Right lobe of liver (tissue), 4 donors: ENCODE measurements around the gene ANTXRL.

Source experiments
- POLR2A ChIP-seq: fragments of 450-650 bp; IDR thresholded peaks from one replicate; pipeline ENCODE4 v1.6.1; 2017; ENCODE audit warnings: antibody characterized with exemption, mild to moderate bottlenecking
- TF ChIP-seq, protein P1 (sequence below), 4 donors: fragments of 200-600 bp in 3 of 4; fragments of 450-650 bp in 1 of 4; IDR thresholded peaks; one replicate each; pipeline versions ENCODE4 v1.5.1 to v1.8.0; 2016 to 2022; ENCODE audit warnings: antibody characterized with exemption in 4 of 4, mild to moderate bottlenecking in 2 of 4
- donor health status: DM: no; HTN: no; CAD: no.
- donor health status: DM: no; HTN: no; CAD: no.
- donor health status: DM: no; HTN: yes; CAD: no.

DNA sequence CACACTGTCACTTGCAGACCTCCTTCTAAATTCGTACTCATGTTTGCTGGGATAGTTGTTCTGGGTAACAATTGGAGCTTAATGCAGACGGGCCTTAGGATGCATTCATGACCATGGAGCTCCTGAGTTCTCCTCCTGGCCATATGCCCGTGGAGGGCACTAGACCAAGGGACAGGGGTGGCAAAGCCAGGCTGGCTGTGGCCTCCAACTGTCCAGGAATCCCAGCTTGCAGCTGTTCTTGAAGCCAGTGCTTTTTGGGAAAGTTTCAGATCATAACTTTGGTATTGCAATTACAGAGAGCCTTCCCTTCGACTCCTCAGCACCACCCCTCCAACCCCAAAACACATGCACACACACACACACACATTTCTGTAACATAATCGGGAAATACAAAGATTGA, 30.6 kb downstream of the ANTXRL start:
- TF ChIP-seq, protein P1, sequence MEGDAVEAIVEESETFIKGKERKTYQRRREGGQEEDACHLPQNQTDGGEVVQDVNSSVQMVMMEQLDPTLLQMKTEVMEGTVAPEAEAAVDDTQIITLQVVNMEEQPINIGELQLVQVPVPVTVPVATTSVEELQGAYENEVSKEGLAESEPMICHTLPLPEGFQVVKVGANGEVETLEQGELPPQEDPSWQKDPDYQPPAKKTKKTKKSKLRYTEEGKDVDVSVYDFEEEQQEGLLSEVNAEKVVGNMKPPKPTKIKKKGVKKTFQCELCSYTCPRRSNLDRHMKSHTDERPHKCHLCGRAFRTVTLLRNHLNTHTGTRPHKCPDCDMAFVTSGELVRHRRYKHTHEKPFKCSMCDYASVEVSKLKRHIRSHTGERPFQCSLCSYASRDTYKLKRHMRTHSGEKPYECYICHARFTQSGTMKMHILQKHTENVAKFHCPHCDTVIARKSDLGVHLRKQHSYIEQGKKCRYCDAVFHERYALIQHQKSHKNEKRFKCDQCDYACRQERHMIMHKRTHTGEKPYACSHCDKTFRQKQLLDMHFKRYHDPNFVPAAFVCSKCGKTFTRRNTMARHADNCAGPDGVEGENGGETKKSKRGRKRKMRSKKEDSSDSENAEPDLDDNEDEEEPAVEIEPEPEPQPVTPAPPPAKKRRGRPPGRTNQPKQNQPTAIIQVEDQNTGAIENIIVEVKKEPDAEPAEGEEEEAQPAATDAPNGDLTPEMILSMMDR (IDR thresholded peaks at IDR 0.05): no peak
- TF ChIP-seq POLR2A: no peak
